Kidney (tissue), 14 donors: ENCODE measurements around the gene FAM3C. TPM values are rescaled to one million over a fixed set of nuclear protein-coding genes. Genes with fewer than 3 reads are reported as not detected.

Experiments
- DNase-seq, 5 donors: peaks; one replicate each; pipeline ENCODE4 v3.0.0-alpha.2; 2013 to 2020
- FAIRE-seq: peaks from 2 replicates; lab custom pipeline; 2012; peaks lifted over from hg19 to GRCh38; lab: Jason Lieb, UNC
- H3K27ac ChIP-seq, 2 donors: one replicate each; pipeline ENCODE4 v1.7.0; 2013; ENCODE audit warnings: low read depth in 2 of 2, low read length in 2 of 2, inconsistent platforms in 1 of 2
- H3K27me3 ChIP-seq: one replicate; pipeline ENCODE4 v1.7.1; 2013; ENCODE audit warnings: low read length, inconsistent platforms; ENCODE audit not compliant: control insufficient read depth, insufficient read depth
- H3K36me3 ChIP-seq, 3 donors: one replicate each; pipeline versions ENCODE4 v1.7.0 to v1.7.1; 2013; ENCODE audit warnings: low read length in 3 of 3, control low read depth in 1 of 3, inconsistent platforms in 1 of 3; ENCODE audit not compliant: insufficient read depth in 3 of 3, control insufficient read depth in 2 of 3
- H3K4me1 ChIP-seq, 3 donors: one replicate each; pipeline versions ENCODE4 v1.7.0 to v1.7.1; 2013; ENCODE audit warnings: low read length in 3 of 3, inconsistent platforms in 1 of 3, low read depth in 1 of 3; ENCODE audit not compliant: control insufficient read depth in 2 of 3, insufficient read depth in 2 of 3
- H3K4me3 ChIP-seq, 3 donors: one replicate each; pipeline versions ENCODE4 v1.7.0 to v1.8.1; 2013; ENCODE audit warnings: low read length in 3 of 3, control low read depth in 1 of 3, inconsistent platforms in 1 of 3
- H3K9ac ChIP-seq, 3 donors: one replicate each; pipeline versions ENCODE4 v1.7.0 to v1.7.1; 2013; ENCODE audit warnings: low read length in 3 of 3, control low read depth in 1 of 3, inconsistent platforms in 1 of 3
- H3K9me3 ChIP-seq, 3 donors: one replicate each; pipeline versions ENCODE4 v1.7.0 to v1.7.1; 2013; ENCODE audit warnings: low read length in 3 of 3, control low read depth in 1 of 3, inconsistent platforms in 1 of 3; ENCODE audit not compliant: control insufficient read depth in 2 of 3, insufficient read depth in 1 of 3
- intact Hi-C: fragments of 100-400 bp; cut with DNase I; formaldehyde crosslinking; loops from one replicate; pipeline ENCODE4 v1.11.1; 2022
- polyA plus RNA-seq: library from polyadenylated mRNA; stranded (reverse); fragments of 350-450 nt; fragmentation: Illumina TruSeq; extraction: RNeasy Lipid Tissue Mini Kit (QIAGEN cat#74804); gene quantifications from one replicate; pipeline ENCODE4 v1.2.3, GENCODE V29; 2014; ENCODE audit warnings: low read depth, low replicate concordance; ENCODE audit not compliant: insufficient read depth
- total RNA-seq: library from RNA; stranded (reverse); fragmentation: NEBNext Ultra II Directional; extraction: Animal tissue kit (Norgen Biotek cat#: 25700); gene quantifications from one replicate; pipeline ENCODE4 v1.2.1, GENCODE V29; 2021
- TF ChIP-seq, protein P1 (sequence below): IDR thresholded peaks from 3 replicates; pipeline ENCODE4 v1.5.1; 2012; ENCODE audit warnings: mild to moderate bottlenecking, moderate library complexity, borderline replicate concordance; ENCODE audit not compliant: insufficient read depth; ENCODE audit errors: extremely low read depth
- donor health status: control.
- donor health status: control.
- donor health status: control.
- donor health status: control.
- donor health status: control.
- donor health status: DM: yes; HTN: yes; CAD: no.
- donor health status: Normal renal cell carcinoma (clear cell type).

FAM3C gene
- total and polyA plus RNA-seq, 2 donors from 2014 or later = 49.5 to 82.6 TPM

DNA sequence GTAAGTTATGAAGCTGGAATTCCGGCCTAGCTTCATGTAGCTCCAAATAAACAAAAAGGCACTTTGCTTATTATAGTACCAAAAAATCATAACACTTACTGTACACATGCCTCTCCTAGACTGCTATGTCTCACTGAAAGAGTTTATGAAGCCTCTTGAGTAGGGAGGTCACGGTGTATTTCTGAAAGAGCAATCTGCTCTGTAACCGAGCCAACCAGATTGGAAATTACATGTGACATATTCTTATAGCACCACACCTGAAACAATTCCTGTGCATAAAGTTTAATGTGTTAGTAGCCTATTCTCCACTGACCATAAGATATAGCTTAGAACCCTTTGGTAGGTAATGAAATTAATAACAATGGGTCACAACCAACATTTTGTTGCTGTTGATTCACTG lies 1.3 kb upstream of the FAM3C start:
- H3K27me3 ChIP-seq = no peaks in the 10 kb centered on the region
- no peaks in the 10 kb centered on the region for H3K9me3 ChIP-seq
- no peak for DNase-seq
- no peak for FAIRE-seq
- peak overlapping the region in 1 of 2 donors; percentile 13 for H3K27ac ChIP-seq
- peaks cover 2 to 11% (median 3%) of the 10 kb centered on the region in 3 donors for H3K4me1 ChIP-seq
- intact Hi-C loops = no loop called here
- no peak overlapping the region for H3K4me3 ChIP-seq
- TF ChIP-seq, protein P1, sequence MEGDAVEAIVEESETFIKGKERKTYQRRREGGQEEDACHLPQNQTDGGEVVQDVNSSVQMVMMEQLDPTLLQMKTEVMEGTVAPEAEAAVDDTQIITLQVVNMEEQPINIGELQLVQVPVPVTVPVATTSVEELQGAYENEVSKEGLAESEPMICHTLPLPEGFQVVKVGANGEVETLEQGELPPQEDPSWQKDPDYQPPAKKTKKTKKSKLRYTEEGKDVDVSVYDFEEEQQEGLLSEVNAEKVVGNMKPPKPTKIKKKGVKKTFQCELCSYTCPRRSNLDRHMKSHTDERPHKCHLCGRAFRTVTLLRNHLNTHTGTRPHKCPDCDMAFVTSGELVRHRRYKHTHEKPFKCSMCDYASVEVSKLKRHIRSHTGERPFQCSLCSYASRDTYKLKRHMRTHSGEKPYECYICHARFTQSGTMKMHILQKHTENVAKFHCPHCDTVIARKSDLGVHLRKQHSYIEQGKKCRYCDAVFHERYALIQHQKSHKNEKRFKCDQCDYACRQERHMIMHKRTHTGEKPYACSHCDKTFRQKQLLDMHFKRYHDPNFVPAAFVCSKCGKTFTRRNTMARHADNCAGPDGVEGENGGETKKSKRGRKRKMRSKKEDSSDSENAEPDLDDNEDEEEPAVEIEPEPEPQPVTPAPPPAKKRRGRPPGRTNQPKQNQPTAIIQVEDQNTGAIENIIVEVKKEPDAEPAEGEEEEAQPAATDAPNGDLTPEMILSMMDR = no peak
- H3K9ac ChIP-seq = no peak overlapping the region
- H3K36me3 ChIP-seq = no peaks in the 10 kb centered on the region

DNA sequence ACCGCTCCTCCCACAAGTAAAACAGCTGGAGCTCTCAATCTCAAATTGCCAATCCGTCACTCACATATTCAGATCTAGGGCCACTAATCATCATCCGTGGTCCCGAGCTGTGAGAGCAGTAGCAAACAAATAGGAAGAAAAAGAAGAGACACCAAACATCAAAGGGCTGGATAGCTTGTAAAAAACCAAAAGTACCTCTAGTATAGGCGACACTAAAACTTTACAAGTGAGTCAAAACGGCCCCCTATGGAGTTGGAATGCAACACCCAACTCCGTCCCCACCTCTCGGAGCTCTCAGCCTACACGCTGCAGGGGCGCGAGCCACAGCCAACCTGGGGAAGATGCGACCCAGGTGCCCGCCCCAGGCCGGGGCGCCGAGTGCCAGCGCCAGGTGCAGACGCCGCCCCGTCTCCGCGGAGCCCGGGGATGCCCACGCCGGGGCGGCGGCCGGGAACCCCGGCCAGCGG lies 581 bp downstream of the FAM3C start:
- no peaks in the 10 kb centered on the region for H3K27me3 ChIP-seq
- H3K36me3 ChIP-seq = no peaks in the 10 kb centered on the region
- peak overlapping the region; percentile 61 to 80 for H3K27ac ChIP-seq
- no peak for FAIRE-seq
- H3K9ac ChIP-seq = peak overlapping the region; percentile 74 to 78 (median 74)
- peak overlapping the region; percentile 74 to 88 (median 79) for H3K4me3 ChIP-seq
- DNase-seq = peak in 2 of 5 donors; percentile 39 to 54
- no peaks in the 10 kb centered on the region for H3K9me3 ChIP-seq
- TF ChIP-seq, protein P1 = no peak
- peaks cover 2 to 11% (median 3%) of the 10 kb centered on the region in 3 donors for H3K4me1 ChIP-seq
- intact Hi-C loops = no loop called here

DNA sequence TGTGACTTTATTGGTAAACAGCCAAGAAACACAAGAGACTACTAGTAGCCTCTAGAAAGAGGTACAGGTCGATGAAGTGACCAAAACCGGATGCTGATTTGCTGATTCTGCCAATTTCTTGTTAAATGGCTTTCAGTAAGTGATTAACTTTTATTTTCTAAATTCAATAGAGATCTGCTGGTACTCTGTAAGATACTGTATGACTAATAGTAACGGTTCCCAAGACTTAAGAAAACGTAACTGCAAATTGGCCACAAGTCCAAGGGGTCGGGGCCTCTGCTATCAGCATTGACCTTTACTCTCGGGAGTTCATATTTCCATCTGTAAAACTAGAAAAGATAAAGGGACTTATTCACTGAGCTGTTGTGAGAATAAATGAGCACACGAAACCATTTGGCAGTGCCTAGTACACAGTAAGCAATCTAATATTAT lies 1.4 kb downstream of the FAM3C start:
- Histone ChIP-seq H3K4me3 (peak overlapping the region; percentile 11 to 74 (median 12)), H3K27me3 (no peaks in the 10 kb centered on the region), H3K9ac (peak overlapping the region in 1 of 3 donors; percentile 22), H3K9me3 (no peaks in the 10 kb centered on the region), H3K36me3 (no peaks in the 10 kb centered on the region), H3K4me1 (peaks cover 2 to 11% (median 3%) of the 10 kb centered on the region in 3 donors), H3K27ac (peak overlapping the region; percentile 26 to 47)
- DNase-seq = no peak
- no peak for FAIRE-seq
- intact Hi-C loops = no loop called here
- TF ChIP-seq, protein P1 = no peak

DNA sequence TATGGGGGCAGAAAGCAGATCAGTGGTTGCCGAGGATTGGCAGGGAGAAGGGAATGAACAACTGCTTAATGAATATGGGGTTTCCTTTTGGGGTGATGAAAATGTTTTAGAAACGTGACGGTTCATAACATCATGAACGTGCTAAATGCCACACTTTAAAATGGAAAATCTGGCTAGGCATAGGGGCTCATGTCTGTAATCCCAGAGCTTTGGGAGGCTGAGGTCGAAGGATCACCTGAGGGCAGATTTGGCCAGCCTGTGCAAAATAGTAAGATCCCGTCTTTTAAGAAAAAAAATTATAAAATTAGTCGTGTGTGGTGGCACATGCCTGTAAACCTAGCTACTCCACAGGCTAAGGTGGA lies 3.1 kb downstream of the FAM3C start:
- no peak for FAIRE-seq
- intact Hi-C loops = no loop called here
- peaks cover 2 to 8% (median 3%) of the 10 kb centered on the region in 3 donors for H3K4me1 ChIP-seq

More for the DNA sequence above, 3.1 kb downstream of the FAM3C start:
- Histone ChIP-seq H3K9me3 (no peaks in the 10 kb centered on the region), H3K36me3 (no peaks in the 10 kb centered on the region), H3K4me3 (no peak overlapping the region), H3K27ac (no peak overlapping the region), H3K9ac (no peak overlapping the region), H3K27me3 (no peaks in the 10 kb centered on the region)
- DNase-seq = no peak
- TF ChIP-seq, protein P1 = no peak
